K562 (cell line): ENCODE measurements around the gene GLT1D1. TPM values are rescaled to one million over a fixed set of nuclear protein-coding genes. Genes with fewer than 3 reads are reported as not detected.

Source experiments
- ATAC-seq: fragments of 200-7000 bp; cut with Tn5 transposase; 3 replicates; pipeline ENCODE4 v1.9.1; 2020; ENCODE audit warnings: moderate library complexity
- BruUV-seq: library from RNA; stranded (reverse); fragments of 400-500 nt; replicated peaks from 2 replicates; lab custom pipeline; 2021; lab: Mats Ljungman, UMichigan
- CTCF ChIA-PET: fragments of 300-600 bp; formaldehyde crosslinking; extraction: SDS; loops from one replicate; lab custom pipeline; 2021; ENCODE audit warnings: low intra/inter-chr PET ratio; lab: Yijun Ruan, JAX
- POLR2A ChIA-PET: fragments of 300-600, 350-650 bp; sonication (Branson Sonifier 250); formaldehyde crosslinking; extraction: SDS; loops from one replicate; lab custom pipeline; 2021; ENCODE audit warnings: antibody characterized with exemption, inconsistent platforms; lab: Yijun Ruan, JAX
- DNase-seq, 4 experiments: peaks; one replicate each; pipeline versions ENCODE4 v3.0.0 to v3.0.0-alpha.2; 2011 to 2018; ENCODE audit warnings: low spot score in 3 of 4, mixed read lengths in 3 of 4; ENCODE audit errors: extremely low read depth in 1 of 4
- FAIRE-seq: peaks from 2 replicates; lab custom pipeline; 2011; peaks lifted over from hg19 to GRCh38; lab: Jason Lieb, UNC
- H2AFZ ChIP-seq: 2 replicates; pipeline ENCODE4 v1.6.0; 2011; ENCODE audit warnings: low read depth, low read length, control low read depth, inconsistent platforms
- H3K27ac ChIP-seq: fragments of 200-600 bp; 3 replicates; pipeline ENCODE4 v1.8.0; 2011; ENCODE audit warnings: low read depth, mild to moderate bottlenecking, control low read depth, inconsistent platforms, low read length, moderate library complexity, mixed read lengths; ENCODE audit errors: extremely low read depth
- H3K27me3 ChIP-seq, 2 experiments: fragments of 300-600 bp in 1 of 2; 2 replicates in 1 of 2; 3 replicates in 1 of 2; pipeline versions ENCODE4 v1.6.0 to v1.8.0; 2011; ENCODE audit warnings: inconsistent platforms in 2 of 2, low read length in 2 of 2, mild to moderate bottlenecking in 1 of 2, mixed read lengths in 1 of 2, moderate library complexity in 1 of 2; ENCODE audit not compliant: control insufficient read depth in 2 of 2, insufficient read depth in 2 of 2
- H3K36me3 ChIP-seq: fragments of 300-600 bp; 3 replicates; pipeline ENCODE4 v1.8.0; 2011; ENCODE audit warnings: mild to moderate bottlenecking, low read length, inconsistent platforms; ENCODE audit not compliant: control insufficient read depth, insufficient read depth
- H3K4me1 ChIP-seq, 2 experiments: fragments of 200-600 bp in 1 of 2; replicated peaks in 1 of 2; 2 replicates in 1 of 2; 3 replicates in 1 of 2; pipeline versions ENCODE4 v1.5.1 to v1.8.0; 2011; ENCODE audit warnings: inconsistent platforms in 2 of 2, low read length in 2 of 2, mild to moderate bottlenecking in 1 of 2, mixed read lengths in 1 of 2, moderate library complexity in 1 of 2; ENCODE audit not compliant: control insufficient read depth in 2 of 2, insufficient read depth in 2 of 2
- H3K4me2 ChIP-seq: 2 replicates; pipeline ENCODE4 v1.6.1; 2011; ENCODE audit warnings: low read length, control low read depth, inconsistent platforms, mixed read lengths; ENCODE audit not compliant: insufficient read depth
- H3K4me3 ChIP-seq: fragments of 200-600 bp; sonication (generic), shearing (Covaris generic); 2 replicates; pipeline ENCODE4 v1.5.1; 2016; ENCODE audit warnings: control low read depth, inconsistent platforms
- H3K79me2 ChIP-seq: fragments of 200-600 bp; 3 replicates; pipeline ENCODE4 v1.8.0; 2011; ENCODE audit warnings: low read length, inconsistent platforms; ENCODE audit not compliant: control insufficient read depth, insufficient read depth
- H3K9ac ChIP-seq, 2 experiments: 2 replicates each; pipeline versions ENCODE4 v1.6.0 to v1.6.1; 2011; ENCODE audit warnings: low read depth in 2 of 2, low read length in 2 of 2, control low read depth in 1 of 2, inconsistent platforms in 1 of 2, mild to moderate bottlenecking in 1 of 2, mixed read lengths in 1 of 2; ENCODE audit not compliant: insufficient read depth in 1 of 2
- H3K9me1 ChIP-seq: one replicate; pipeline ENCODE4 v1.6.0; 2011; ENCODE audit warnings: inconsistent platforms, mild to moderate bottlenecking, low read length, moderate library complexity; ENCODE audit not compliant: control insufficient read depth, insufficient read depth
- H3K9me3 ChIP-seq: replicated peaks from 2 replicates; pipeline ENCODE4 v1.5.1; 2011; ENCODE audit warnings: low read depth, low read length, inconsistent platforms; ENCODE audit not compliant: control insufficient read depth, insufficient read depth
- H4K20me1 ChIP-seq: replicated peaks from 2 replicates; pipeline ENCODE4 v1.6.1; 2011; ENCODE audit warnings: low read length, inconsistent platforms, mixed read lengths; ENCODE audit not compliant: control insufficient read depth, insufficient read depth
- ATF6 ChIP-seq: sonication (generic); formaldehyde crosslinking; IDR thresholded peaks from 2 replicates; pipeline ENCODE4 v1.4.0; 2020; ENCODE audit warnings: mild to moderate bottlenecking, missing genetic modification reagents
- ELF4 ChIP-seq: fragments of 450-650 bp; formaldehyde crosslinking; IDR thresholded peaks from 2 replicates; pipeline ENCODE4 v1.4.0; 2022; ENCODE audit warnings: missing genetic modification characterization
- FOXK2 ChIP-seq, 2 experiments: fragments of 450-650 bp; IDR thresholded peaks in 1 of 2; conservative IDR thresholded peaks in 1 of 2; 2 replicates each; pipeline ENCODE4 v1.6.1; 2016; ENCODE audit warnings: low read depth in 2 of 2, mild to moderate bottlenecking in 1 of 2
- GABPB1 ChIP-seq: sonication (generic); formaldehyde crosslinking; IDR thresholded peaks from 2 replicates; pipeline ENCODE4 v1.8.0; 2022; ENCODE audit warnings: mild to moderate bottlenecking, missing genetic modification reagents
- MLLT1 ChIP-seq, 2 experiments: fragments of 450-650 bp; IDR thresholded peaks; 2 replicates each; pipeline ENCODE4 v1.6.1; 2016
- NCOA6 ChIP-seq: fragments of 450-650 bp; IDR thresholded peaks from 2 replicates; pipeline ENCODE4 v1.6.1; 2017; ENCODE audit warnings: mild to moderate bottlenecking
- NR3C1 ChIP-seq: sonication (generic); formaldehyde crosslinking; IDR thresholded peaks from 2 replicates; pipeline ENCODE4 v1.8.1; 2022; ENCODE audit warnings: missing genetic modification reagents
- PCBP2 ChIP-seq: fragments of 200-400 bp; formaldehyde crosslinking; IDR thresholded peaks from 2 replicates; pipeline ENCODE4 v1.6.1; 2018; ENCODE audit warnings: low read length, low read depth, mild to moderate bottlenecking, moderate library complexity; ENCODE audit not compliant: poor library complexity, severe bottlenecking
- TAF7 ChIP-seq: fragments of 450-650 bp; IDR thresholded peaks from 2 replicates; pipeline ENCODE4 v1.6.1; 2016; ENCODE audit warnings: missing genetic modification characterization, missing compliant biosample characterization
- XRCC4 ChIP-seq: IDR thresholded peaks from one replicate; pipeline ENCODE4 v1.6.1; 2011; ENCODE audit not compliant: insufficient read depth, insufficient read length; ENCODE audit errors: extremely low read depth
- ZNF146 ChIP-seq: IDR thresholded peaks from one replicate; pipeline ENCODE4 v1.6.1; 2018; ENCODE audit warnings: missing compliant biosample characterization; ENCODE audit not compliant: unreplicated experiment
- ZNF224 ChIP-seq: sonication (generic); formaldehyde crosslinking; IDR thresholded peaks from 2 replicates; pipeline ENCODE4 v1.8.0; 2022; ENCODE audit warnings: mild to moderate bottlenecking, missing genetic modification reagents
- ZNF583 ChIP-seq: fragments of 250-450 bp; sonication (Bioruptor Pico); IDR thresholded peaks from 2 replicates; pipeline ENCODE4 v1.4.0; 2020
- WGBS: fragments of 100-300 bp; shearing (Covaris generic); methylation state at CpG from one replicate; pipeline ENCODE4 v1.1.6; 2016; ENCODE audit warnings: low coverage, mixed read lengths; ENCODE audit not compliant: insufficient coverage; ENCODE audit errors: missing lambda C conversion rate; 5-methylcytosine and 5-hydroxymethylcytosine counted together
- in situ Hi-C: fragments of 300-500 bp; cut with MboI; formaldehyde crosslinking; loops from 4 replicates; pipeline ENCODE4 v1.15.0; 2018; ENCODE audit warnings: inconsistent platforms, mixed read lengths
- intact Hi-C: fragments of 100-400 bp; cut with micrococcal nuclease; formaldehyde crosslinking; loops from 2 replicates; pipeline ENCODE4 v1.14.2; 2022
- polyA plus RNA-seq, 8 experiments: library from polyadenylated mRNA; depleted of rRNA in 4 of 8; stranded (reverse) in 5 of 8; unstranded in 3 of 8; fragments of >200 nt; fragmentation: Nextera tagmentation in 2 of 8; fragmentation: Illumina TruSeq in 1 of 8; extraction: Ambion mirVana in 2 of 8; extraction: Trizol in 1 of 8; gene quantifications; 2 replicates each; pipeline versions ENCODE4 v1.2.1 to v1.2.3, GENCODE V29; 2011 to 2014; ENCODE audit warnings: inconsistent platforms in 1 of 8, missing spikeins in 1 of 8
- total RNA-seq, 7 experiments: library from RNA; depleted of rRNA in 6 of 7; stranded (reverse); fragments of >200 nt in 6 of 7; fragmentation: Illumina TruSeq in 2 of 7; extraction: Trizol in 2 of 7; gene quantifications; 2 replicates each; pipeline versions ENCODE4 v1.2.1 to v1.2.3, GENCODE V29; 2011 to 2021; ENCODE audit warnings: low replicate concordance in 1 of 7
- TF ChIP-seq, protein P1 (sequence below): fragments of 250-450 bp; sonication (Bioruptor Pico); IDR thresholded peaks from 2 replicates; pipeline ENCODE4 v1.9.0; 2021; ENCODE audit warnings: mild to moderate bottlenecking
- TF ChIP-seq, protein P2 (sequence below): fragments of 450-650 bp; IDR thresholded peaks from 2 replicates; pipeline ENCODE4 v1.7.1; 2018; ENCODE audit warnings: mild to moderate bottlenecking, low read depth; ENCODE audit not compliant: partially characterized antibody

Gene GLT1D1
- total and polyA plus RNA-seq, 9 of the 15 experiments (the other 6 are each of a cell fraction or from before 2014, with no cell fraction given), result 0.04 TPM; not detected in 8

DNA sequence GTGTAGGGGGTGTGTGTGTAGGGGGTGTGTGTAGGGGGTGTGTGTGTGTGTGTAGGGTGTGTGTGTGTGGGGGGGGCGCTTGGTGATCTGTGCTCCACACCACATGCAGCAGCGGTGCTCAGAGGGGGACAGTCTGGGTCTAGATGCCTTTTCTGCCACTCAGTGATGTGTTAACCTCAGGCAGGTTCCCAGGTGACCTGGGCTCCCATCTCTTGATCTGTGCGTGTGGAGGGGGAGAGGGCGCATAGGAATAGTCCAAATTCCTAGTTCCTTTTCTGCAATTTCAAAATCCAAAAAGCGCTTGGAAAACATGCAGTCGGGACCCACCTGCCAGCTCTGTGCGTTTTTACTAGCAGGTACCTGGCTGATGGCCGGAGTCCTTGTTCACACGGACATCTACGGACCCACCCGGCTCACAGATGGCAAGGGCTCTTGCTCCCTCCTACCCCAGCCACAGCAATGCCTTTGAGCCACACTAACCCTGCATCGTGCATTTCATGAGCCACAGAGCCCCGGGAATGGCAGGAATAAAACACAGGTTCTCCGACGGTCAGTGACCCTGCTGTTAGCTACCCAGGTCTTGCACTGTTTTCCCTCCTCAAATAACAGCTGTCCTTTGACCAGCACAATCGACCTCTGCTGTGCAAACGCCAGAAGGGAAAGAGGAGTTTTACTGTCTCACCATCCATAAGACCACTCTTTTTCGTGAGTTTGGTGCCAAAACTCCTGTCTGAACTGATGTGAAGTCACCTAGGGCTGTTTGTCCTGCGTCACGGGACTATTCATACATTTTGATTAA, 120.8 kb downstream of the GLT1D1 start:
- in situ Hi-C loops, result no loop called here
- H3K9me1 ChIP-seq, result no peaks in the 10 kb centered on the region
- H3K36me3 ChIP-seq, result no peaks in the 10 kb centered on the region
- no peak for DNase-seq
- no peak overlapping the region for H3K27ac ChIP-seq
- no peaks in the 10 kb centered on the region for H3K4me1 ChIP-seq
- no peak overlapping the region for H3K9ac ChIP-seq
- no peak overlapping the region for H3K4me3 ChIP-seq
- CTCF ChIA-PET, result no interaction called here
- 2% methylated on average over 13 of the region's 20 CpGs for whole genome bisulfite sequencing
- no peaks in the 10 kb centered on the region for H3K9me3 ChIP-seq
- no TSS peak for BruUV-seq
- FAIRE-seq, result no peak
- POLR2A ChIA-PET, result interaction anchor here (0.7 kb wide), 1 partner anchor 1008 kb away, joined by 3 read pairs; no protein-coding TSS in a partner anchor
- no peak overlapping the region for H2AFZ ChIP-seq
- H3K79me2 ChIP-seq, result no peaks in the 10 kb centered on the region
- no peak overlapping the region for H3K4me2 ChIP-seq
- TF ChIP-seq GABPB1 (CRISPR knock-in tag) (no peak), MLLT1 (IDR thresholded peaks at IDR 0.05) (no peak), ZNF224 (CRISPR knock-in tag) (no peak), XRCC4 (no peak), NCOA6 (no peak), NR3C1 (CRISPR knock-in tag) (no peak), ZNF583 (CRISPR knock-in tag) (no peak), ZNF146 (CRISPR knock-in tag) (no peak), PCBP2 (no peak), TAF7 (tag) (no peak), FOXK2 (conservative IDR thresholded peaks at IDR 0.05 in 1 of 2, IDR thresholded peaks at IDR 0.05 in 1 of 2; ENCODE audit: low read depth in 2 of 2) (no peak), ELF4 (CRISPR knock-in tag) (no peak), ATF6 (no peak)
- TF ChIP-seq, protein P1, sequence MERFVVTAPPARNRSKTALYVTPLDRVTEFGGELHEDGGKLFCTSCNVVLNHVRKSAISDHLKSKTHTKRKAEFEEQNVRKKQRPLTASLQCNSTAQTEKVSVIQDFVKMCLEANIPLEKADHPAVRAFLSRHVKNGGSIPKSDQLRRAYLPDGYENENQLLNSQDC (CRISPR knock-in tag), result no peak
- TF ChIP-seq, protein P2, sequence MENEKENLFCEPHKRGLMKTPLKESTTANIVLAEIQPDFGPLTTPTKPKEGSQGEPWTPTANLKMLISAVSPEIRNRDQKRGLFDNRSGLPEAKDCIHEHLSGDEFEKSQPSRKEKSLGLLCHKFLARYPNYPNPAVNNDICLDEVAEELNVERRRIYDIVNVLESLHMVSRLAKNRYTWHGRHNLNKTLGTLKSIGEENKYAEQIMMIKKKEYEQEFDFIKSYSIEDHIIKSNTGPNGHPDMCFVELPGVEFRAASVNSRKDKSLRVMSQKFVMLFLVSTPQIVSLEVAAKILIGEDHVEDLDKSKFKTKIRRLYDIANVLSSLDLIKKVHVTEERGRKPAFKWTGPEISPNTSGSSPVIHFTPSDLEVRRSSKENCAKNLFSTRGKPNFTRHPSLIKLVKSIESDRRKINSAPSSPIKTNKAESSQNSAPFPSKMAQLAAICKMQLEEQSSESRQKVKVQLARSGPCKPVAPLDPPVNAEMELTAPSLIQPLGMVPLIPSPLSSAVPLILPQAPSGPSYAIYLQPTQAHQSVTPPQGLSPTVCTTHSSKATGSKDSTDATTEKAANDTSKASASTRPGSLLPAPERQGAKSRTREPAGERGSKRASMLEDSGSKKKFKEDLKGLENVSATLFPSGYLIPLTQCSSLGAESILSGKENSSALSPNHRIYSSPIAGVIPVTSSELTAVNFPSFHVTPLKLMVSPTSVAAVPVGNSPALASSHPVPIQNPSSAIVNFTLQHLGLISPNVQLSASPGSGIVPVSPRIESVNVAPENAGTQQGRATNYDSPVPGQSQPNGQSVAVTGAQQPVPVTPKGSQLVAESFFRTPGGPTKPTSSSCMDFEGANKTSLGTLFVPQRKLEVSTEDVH, result no peak
- H3K27me3 ChIP-seq, result peaks cover 9 to 79% of the 10 kb centered on the region in 2 experiments; a peak in 4 of 5 replicates
- intact Hi-C loops, result no loop called here
- H4K20me1 ChIP-seq, result peaks cover 3% of the 10 kb centered on the region; the same call in 1 of the 2 replicates
- ATAC-seq, result no peak
